Measurements from ENCODE around the gene IFNGR1. TPM values are rescaled to one million over a fixed set of nuclear protein-coding genes. Genes with fewer than 3 reads are reported as not detected.

IFNGR1 gene
- total and polyA plus RNA-seq, 10 of the 15 experiments (the other 5 are each of a cell fraction or from before 2014, with no cell fraction given) = 89.0 to 296 (median 138) TPM

DNA sequence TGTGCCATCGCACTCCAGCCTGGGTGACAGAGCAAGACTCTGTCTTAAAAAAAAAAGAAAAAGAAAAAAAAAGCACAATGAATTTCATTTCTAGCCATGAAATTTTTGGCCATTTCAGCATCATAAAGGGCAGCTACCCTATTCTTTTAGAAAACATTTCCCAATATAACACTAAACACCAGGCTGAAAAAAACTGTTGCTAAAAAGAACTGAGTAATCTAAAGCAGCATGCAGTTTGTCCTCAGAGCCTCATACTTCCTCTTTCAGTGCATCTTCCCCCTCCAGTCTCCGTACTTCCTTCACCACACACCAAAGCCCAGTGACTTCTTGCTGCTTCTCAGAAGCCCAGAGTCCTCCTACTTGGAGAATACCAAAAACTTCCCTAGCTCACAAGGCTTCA lies 5.6 kb upstream of the IFNGR1 start (continued):
- TF ChIP-seq, protein P1, sequence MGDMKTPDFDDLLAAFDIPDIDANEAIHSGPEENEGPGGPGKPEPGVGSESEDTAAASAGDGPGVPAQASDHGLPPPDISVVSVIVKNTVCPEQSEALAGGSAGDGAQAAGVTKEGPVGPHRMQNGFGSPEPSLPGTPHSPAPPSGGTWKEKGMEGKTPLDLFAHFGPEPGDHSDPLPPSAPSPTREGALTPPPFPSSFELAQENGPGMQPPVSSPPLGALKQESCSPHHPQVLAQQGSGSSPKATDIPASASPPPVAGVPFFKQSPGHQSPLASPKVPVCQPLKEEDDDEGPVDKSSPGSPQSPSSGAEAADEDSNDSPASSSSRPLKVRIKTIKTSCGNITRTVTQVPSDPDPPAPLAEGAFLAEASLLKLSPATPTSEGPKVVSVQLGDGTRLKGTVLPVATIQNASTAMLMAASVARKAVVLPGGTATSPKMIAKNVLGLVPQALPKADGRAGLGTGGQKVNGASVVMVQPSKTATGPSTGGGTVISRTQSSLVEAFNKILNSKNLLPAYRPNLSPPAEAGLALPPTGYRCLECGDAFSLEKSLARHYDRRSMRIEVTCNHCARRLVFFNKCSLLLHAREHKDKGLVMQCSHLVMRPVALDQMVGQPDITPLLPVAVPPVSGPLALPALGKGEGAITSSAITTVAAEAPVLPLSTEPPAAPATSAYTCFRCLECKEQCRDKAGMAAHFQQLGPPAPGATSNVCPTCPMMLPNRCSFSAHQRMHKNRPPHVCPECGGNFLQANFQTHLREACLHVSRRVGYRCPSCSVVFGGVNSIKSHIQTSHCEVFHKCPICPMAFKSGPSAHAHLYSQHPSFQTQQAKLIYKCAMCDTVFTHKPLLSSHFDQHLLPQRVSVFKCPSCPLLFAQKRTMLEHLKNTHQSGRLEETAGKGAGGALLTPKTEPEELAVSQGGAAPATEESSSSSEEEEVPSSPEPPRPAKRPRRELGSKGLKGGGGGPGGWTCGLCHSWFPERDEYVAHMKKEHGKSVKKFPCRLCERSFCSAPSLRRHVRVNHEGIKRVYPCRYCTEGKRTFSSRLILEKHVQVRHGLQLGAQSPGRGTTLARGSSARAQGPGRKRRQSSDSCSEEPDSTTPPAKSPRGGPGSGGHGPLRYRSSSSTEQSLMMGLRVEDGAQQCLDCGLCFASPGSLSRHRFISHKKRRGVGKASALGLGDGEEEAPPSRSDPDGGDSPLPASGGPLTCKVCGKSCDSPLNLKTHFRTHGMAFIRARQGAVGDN (IDR thresholded peaks at IDR 0.05) = peak; percentile 47; the same call in 1 of the 2 replicates
- TF ChIP-seq, protein P2, sequence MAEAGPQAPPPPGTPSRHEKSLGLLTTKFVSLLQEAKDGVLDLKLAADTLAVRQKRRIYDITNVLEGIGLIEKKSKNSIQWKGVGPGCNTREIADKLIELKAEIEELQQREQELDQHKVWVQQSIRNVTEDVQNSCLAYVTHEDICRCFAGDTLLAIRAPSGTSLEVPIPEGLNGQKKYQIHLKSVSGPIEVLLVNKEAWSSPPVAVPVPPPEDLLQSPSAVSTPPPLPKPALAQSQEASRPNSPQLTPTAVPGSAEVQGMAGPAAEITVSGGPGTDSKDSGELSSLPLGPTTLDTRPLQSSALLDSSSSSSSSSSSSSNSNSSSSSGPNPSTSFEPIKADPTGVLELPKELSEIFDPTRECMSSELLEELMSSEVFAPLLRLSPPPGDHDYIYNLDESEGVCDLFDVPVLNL (IDR thresholded peaks at IDR 0.05; ENCODE audit: low read depth, low read length) = no peak
- no peak for TF ChIP-seq NFYB (IDR thresholded peaks at IDR 0.05; ENCODE audit: insufficient read depth, low read depth, low read length)
- TF ChIP-seq, protein P3, sequence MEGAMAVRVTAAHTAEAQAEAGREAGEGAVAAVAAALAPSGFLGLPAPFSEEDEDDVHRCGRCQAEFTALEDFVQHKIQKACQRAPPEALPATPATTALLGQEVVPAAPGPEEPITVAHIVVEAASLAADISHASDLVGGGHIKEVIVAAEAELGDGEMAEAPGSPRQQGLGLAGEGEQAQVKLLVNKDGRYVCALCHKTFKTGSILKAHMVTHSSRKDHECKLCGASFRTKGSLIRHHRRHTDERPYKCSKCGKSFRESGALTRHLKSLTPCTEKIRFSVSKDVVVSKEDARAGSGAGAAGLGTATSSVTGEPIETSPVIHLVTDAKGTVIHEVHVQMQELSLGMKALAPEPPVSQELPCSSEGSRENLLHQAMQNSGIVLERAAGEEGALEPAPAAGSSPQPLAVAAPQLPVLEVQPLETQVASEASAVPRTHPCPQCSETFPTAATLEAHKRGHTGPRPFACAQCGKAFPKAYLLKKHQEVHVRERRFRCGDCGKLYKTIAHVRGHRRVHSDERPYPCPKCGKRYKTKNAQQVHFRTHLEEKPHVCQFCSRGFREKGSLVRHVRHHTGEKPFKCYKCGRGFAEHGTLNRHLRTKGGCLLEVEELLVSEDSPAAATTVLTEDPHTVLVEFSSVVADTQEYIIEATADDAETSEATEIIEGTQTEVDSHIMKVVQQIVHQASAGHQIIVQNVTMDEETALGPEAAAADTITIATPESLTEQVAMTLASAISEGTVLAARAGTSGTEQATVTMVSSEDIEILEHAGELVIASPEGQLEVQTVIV (IDR thresholded peaks at IDR 0.05; ENCODE audit: borderline replicate concordance, partially characterized antibody) = no peak
- TF ChIP-seq ZNF274 (IDR thresholded peaks at IDR 0.05; ENCODE audit: insufficient read depth, insufficient read length) = no peak
- no peak for TF ChIP-seq MTA3 (IDR thresholded peaks at IDR 0.05; ENCODE audit: borderline replicate concordance, low read length)
- TF ChIP-seq, protein P4, sequence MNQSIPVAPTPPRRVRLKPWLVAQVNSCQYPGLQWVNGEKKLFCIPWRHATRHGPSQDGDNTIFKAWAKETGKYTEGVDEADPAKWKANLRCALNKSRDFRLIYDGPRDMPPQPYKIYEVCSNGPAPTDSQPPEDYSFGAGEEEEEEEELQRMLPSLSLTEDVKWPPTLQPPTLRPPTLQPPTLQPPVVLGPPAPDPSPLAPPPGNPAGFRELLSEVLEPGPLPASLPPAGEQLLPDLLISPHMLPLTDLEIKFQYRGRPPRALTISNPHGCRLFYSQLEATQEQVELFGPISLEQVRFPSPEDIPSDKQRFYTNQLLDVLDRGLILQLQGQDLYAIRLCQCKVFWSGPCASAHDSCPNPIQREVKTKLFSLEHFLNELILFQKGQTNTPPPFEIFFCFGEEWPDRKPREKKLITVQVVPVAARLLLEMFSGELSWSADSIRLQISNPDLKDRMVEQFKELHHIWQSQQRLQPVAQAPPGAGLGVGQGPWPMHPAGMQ (IDR thresholded peaks at IDR 0.05; ENCODE audit: borderline replicate concordance) = no peak
- TF ChIP-seq MEF2B (IDR thresholded peaks at IDR 0.05; ENCODE audit: partially characterized antibody, poor library complexity, severe bottlenecking) = no peak
- no peak for TF ChIP-seq ZBED1 (IDR thresholded peaks at IDR 0.05; ENCODE audit: borderline replicate concordance)
- no peak for TF ChIP-seq FOXK2 (IDR thresholded peaks at IDR 0.05)
- no peak for TF ChIP-seq RELA (IDR thresholded peaks at IDR 0.05; ENCODE audit: borderline replicate concordance, partially characterized antibody)
- no peak for TF ChIP-seq DPF2 (IDR thresholded peaks at IDR 0.05)
- 0 out of 2 replicates have a peak, but pooled peaks have one; percentile 34 for TF ChIP-seq CBX5 (IDR thresholded peaks at IDR 0.05; ENCODE audit: low read depth)
- no peak for TF ChIP-seq ZSCAN29 (IDR thresholded peaks at IDR 0.05)
- TF ChIP-seq PAX8 (IDR thresholded peaks at IDR 0.05) = no peak
- no peak for TF ChIP-seq YBX1 (IDR thresholded peaks at IDR 0.05)
- TF ChIP-seq MYB (IDR thresholded peaks at IDR 0.05; ENCODE audit: borderline replicate concordance, low read depth, low read length) = no peak
- TF ChIP-seq, protein P5, sequence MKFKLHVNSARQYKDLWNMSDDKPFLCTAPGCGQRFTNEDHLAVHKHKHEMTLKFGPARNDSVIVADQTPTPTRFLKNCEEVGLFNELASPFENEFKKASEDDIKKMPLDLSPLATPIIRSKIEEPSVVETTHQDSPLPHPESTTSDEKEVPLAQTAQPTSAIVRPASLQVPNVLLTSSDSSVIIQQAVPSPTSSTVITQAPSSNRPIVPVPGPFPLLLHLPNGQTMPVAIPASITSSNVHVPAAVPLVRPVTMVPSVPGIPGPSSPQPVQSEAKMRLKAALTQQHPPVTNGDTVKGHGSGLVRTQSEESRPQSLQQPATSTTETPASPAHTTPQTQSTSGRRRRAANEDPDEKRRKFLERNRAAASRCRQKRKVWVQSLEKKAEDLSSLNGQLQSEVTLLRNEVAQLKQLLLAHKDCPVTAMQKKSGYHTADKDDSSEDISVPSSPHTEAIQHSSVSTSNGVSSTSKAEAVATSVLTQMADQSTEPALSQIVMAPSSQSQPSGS (IDR thresholded peaks at IDR 0.05; ENCODE audit: low read length) = 0 out of 2 replicates have a peak, but pooled peaks have one; percentile 47
- TF ChIP-seq ZNF207 (IDR thresholded peaks at IDR 0.05; ENCODE audit: borderline replicate concordance) = no peak
- no peak for TF ChIP-seq HDAC6 (IDR thresholded peaks at IDR 0.05; ENCODE audit: unreplicated experiment)
- no peak for TF ChIP-seq SREBF1 (IDR thresholded peaks at IDR 0.05; ENCODE audit: low read length)
- peak; percentile 80 to 84 for TF ChIP-seq IKZF2 (IDR thresholded peaks at IDR 0.05)
- no peak for TF ChIP-seq KLF5 (IDR thresholded peaks at IDR 0.05; ENCODE audit: partially characterized antibody)

Data from GM12878 (cell line).